ENCODE results near the gene REV3L.

REV3L gene

DNA sequence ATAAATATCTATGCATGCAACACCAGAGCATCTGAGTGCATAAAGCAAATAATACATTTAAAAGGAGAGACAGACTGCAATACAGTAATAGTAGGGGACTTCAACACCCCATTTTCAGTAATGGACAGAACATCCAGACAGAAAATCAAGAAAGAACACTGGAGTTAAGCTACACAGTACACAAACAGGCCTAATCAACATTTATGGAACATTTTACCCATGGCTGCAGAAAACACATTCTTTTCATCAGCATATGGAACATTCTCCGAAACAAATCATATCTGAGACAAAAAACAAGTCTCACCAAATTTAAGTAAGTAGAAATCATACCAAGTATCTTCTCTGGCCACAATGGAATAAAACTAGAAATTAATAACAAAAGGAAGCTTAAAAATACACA is 50.5 kb downstream of the REV3L start:
- TF ChIP-seq, protein P1, sequence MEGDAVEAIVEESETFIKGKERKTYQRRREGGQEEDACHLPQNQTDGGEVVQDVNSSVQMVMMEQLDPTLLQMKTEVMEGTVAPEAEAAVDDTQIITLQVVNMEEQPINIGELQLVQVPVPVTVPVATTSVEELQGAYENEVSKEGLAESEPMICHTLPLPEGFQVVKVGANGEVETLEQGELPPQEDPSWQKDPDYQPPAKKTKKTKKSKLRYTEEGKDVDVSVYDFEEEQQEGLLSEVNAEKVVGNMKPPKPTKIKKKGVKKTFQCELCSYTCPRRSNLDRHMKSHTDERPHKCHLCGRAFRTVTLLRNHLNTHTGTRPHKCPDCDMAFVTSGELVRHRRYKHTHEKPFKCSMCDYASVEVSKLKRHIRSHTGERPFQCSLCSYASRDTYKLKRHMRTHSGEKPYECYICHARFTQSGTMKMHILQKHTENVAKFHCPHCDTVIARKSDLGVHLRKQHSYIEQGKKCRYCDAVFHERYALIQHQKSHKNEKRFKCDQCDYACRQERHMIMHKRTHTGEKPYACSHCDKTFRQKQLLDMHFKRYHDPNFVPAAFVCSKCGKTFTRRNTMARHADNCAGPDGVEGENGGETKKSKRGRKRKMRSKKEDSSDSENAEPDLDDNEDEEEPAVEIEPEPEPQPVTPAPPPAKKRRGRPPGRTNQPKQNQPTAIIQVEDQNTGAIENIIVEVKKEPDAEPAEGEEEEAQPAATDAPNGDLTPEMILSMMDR (IDR thresholded peaks at IDR 0.05): no peak
- TF ChIP-seq ZFX (IDR thresholded peaks at IDR 0.05; ENCODE audit: borderline replicate concordance): no peak

DNA sequence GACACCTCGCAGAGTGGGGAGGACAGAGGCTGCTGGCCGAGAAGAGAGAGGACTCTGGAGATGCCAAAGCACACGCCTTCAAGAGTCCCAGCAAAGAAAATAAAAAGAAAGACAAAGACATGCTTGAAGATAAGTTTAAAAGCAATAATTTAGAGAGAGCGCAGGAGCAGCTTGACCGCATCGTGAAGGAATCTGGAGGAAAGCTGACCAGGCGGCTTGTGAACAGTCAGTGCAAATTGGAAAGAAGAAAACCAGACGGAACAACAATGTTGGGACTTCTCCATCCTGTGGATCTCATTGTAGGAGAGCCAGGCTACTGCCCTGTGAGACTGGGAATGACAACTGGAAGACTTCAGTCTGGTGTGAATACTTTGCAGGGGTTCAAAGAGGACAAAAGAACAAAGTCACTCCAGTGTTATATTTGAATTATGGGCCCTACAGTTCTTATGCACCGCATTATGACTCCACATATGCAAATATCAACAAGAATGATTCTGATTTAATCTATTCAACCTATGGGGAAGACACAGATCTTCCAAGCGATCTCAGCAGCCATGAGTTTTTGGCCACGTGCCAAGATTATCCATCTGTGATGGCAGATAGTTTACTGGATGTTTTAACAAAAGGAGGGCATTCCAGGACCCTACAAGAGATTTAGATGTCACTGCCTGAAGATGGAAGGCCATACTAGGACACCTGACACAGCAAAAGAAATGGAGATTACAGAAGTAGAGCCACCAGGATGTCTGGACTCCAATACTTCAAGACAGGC is 52.2 kb downstream of the REV3L start:
- no peak for TF ChIP-seq ZFX (IDR thresholded peaks at IDR 0.05; ENCODE audit: borderline replicate concordance)
- TF ChIP-seq, protein P1 (IDR thresholded peaks at IDR 0.05): no peak
- no peak overlapping the region for H3K27ac ChIP-seq

More for the DNA sequence above, 50.5 kb downstream of the REV3L start:
- H3K27ac ChIP-seq: no peak overlapping the region

DNA sequence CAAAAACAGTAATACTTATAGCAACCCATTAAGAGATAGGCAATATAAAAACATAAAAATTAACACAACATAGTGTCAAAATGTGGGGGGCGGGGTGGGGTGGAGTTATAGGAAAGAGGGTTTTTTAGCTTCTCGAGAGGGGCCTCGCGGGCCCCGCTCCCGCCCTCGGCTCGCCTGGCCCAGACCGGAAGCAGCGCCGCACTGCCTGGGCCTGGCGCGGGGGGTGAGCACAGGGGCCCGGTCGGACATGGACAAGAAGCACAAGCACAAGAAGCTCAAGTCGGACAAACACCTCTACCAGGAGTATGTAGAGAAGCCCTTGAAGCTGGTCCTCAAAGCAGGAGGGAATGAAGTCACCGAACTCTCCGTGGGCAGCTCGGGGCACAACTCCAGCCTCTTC is 53.4 kb downstream of the REV3L start:
- H3K27ac ChIP-seq: no peak overlapping the region
- TF ChIP-seq, protein P1 (IDR thresholded peaks at IDR 0.05): no peak
- TF ChIP-seq ZFX (IDR thresholded peaks at IDR 0.05; ENCODE audit: borderline replicate concordance): no peak

DNA sequence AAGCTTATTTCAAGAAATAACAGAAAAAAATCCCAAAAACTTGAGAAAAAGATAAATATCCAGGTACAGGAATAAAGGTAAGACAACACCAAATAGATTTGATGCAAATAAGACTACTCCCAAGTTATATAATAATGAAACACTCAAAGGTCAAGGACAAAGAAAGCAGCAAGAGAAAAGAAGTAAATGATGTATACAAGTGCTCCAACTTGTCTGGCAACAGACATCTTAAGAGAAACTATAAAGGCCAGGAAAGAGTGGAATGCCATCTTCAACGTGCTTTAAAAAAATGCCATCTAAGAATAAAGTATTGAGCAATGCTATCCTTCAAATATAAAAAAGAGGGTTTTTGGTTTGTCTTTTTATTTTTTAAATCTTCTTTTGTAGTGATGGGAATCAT is 54.2 kb downstream of the REV3L start:
- no peak overlapping the region for H3K27ac ChIP-seq
- TF ChIP-seq ZFX (IDR thresholded peaks at IDR 0.05; ENCODE audit: borderline replicate concordance): no peak
- TF ChIP-seq, protein P1 (IDR thresholded peaks at IDR 0.05): no peak

DNA sequence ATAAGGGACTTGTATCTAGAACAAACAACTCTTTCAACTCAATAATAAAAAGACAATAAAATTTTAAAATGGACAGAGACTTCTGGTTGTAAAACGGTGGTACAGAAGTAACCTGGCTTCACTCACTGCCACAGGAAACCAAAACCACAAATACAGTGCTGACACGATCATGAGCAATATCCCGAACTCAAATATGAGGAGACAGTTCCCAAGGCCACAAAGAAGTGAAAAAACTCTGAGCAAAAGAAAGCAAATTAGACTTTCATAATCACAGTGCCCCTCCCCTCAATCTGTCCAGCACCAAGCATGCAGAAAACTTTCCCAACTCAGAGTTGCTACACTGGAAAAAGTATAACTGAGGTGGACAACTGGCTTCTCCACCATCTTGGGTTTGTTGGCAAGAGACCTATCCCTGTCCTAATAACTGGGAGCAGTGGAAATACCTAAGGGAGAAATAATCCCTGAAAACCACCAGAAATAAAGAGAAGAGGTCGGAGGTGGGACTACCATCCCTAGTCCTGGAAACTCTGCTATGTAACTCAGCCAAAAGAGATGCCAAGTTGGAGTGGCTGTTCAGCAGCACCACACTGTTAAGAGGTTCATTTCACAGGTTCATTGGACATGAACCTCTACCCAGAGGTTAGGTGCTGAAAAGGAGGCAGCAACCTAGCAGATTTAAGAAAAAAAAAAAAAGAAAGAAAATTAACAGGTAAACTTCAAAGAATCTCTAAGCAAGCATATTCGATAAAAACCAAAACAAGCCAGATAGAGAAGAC is 55.5 kb downstream of the REV3L start:
- no peak overlapping the region for H3K27ac ChIP-seq
- TF ChIP-seq, protein P1 (IDR thresholded peaks at IDR 0.05): no peak
- no peak for TF ChIP-seq ZFX (IDR thresholded peaks at IDR 0.05; ENCODE audit: borderline replicate concordance)

DNA sequence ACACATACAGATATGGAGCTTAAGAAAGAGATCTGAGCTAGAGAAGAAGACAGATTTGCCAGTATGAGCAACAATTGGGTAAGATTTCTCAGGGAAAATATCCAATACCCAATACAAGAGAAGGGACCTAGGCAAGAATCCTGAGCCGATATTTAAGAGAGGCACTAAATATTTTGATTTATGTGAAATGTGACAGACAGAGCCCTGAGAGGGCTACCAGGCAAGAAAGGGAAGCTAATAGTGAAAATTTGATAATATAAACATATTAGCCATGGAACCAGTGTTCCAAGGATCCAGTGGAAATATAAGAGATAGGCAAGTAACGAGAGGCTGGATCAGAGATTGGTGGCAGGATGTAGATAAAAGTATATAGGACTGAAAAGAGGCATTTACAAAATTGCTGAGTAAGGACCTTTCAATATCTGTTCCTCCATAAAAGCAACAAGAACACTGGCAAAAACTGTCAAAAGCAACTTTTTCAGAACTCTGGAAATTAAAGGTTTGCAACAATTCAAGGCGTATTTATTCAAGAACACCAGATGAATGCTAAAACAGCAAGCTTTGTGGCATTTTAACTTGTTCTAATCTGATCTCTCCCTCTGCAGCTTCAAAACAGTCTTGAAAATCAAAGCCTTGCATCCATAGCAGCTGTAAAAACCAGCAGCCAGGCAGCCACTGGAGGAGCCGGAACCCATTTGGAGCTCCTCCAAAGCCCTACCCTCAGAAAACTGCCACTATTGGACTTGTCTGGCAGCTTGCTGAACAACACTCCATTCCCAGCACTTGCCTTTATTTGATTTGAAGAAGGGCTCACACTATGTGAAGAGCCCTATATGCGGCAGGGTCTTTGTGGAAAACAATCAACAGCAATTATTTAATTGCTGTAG is 58.8 kb downstream of the REV3L start:
- TF ChIP-seq, protein P1 (IDR thresholded peaks at IDR 0.05): no peak
- no peak for TF ChIP-seq ZFX (IDR thresholded peaks at IDR 0.05; ENCODE audit: borderline replicate concordance)
- no peak overlapping the region for H3K27ac ChIP-seq
